GM04503 (cell line): ENCODE measurements around the gene CES5A.
"Not testable (repeated sequence)": the region's sequence is repeated elsewhere in the genome, so short reads cannot be mapped to it uniquely, and the experiment has no call there.

Experiments used
- DNase-seq: peaks from one replicate; pipeline ENCODE4 v3.0.0-alpha.2; 2012; ENCODE audit warnings: low read depth

The CES5A gene

DNA sequence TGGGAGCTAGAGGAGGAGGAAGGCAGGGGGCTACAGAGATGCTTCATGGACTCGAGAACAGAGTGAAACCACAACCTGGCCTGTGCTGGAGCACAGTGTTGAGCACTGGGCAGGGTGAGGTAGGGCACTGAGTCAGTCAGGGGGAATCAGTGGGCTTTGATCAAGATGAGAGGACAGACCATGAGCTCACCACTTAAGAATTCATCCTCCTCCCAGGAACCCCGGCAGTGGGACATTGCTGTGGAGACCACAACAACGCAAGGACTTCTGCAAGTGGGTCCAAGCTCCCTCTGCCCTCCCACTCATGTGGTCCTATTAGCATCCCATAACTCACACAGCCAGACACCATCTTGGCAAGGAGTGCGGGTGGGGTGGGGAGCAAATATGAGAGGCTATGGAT lies 1.7 kb upstream of the CES5A start:
- no peak for DNase-seq

DNA sequence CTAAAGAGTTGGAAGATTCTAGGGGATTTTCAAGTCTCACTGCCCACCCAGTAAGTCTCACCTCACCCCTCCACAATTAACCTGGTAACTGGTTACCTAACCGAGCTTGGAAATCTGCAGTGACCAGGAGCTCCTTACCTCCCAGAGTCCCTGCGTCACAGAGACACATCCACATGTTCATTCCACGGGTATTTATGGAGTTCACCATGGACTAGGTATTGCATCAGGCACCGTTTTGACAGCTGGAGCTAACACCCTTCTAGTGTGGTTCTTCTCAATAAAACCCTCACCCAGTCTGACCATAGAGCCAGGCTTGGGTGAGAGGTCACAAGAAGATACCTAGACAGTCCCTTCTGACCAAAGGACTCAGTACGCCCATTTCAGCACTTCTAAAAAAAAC lies 2.1 kb downstream of the CES5A start:
- no peak for DNase-seq

DNA sequence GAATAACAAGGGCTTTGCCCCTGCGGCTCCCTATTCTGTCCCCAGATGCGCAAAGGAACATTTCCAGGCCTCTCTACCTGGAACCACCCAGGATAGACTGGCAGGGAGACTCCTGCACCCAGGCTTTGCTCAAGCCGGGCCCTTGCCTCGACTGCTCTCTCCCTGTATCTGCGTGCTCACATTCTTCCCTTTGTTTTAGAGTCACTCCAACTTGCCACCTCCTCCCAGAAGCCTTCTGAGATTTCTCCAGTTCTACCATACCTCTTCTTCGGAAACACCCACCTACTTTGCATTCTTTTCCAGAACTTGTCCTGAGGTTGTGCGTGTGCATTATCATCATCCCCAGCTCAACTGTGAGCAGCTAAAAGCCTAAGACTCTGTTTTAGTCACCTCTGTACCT lies 3.0 kb downstream of the CES5A start:
- no peak for DNase-seq

DNA sequence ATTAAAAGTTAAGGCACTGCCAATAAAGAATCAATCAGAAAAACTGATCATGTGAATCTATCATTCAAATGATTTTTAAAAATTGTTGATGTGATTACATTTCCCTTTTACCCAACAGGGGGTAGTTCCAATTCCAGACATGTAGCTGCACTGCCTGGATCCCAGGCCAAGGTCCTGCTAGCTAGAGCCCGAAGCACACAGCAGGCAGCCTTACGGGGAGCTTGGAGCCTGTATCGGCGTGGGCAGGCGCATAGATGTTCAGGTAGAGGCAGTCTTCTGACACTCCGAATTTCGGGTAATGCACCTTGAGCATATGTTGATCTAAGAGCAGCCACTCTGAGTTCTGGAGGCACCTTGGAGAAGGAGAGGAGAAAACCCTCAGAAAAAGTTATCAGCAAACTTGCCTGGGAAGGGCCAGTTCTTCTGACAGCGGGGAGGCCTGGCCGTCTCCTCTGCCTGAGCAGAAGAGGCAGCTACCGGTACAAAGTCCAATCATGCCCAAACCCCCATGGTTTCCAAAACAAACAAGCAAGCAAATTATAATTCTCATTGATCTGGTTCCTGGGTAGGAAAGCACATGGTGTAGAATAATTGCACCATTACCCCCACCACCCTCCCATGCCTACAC lies 3.6 kb downstream of the CES5A start:
- no peak for DNase-seq

DNA sequence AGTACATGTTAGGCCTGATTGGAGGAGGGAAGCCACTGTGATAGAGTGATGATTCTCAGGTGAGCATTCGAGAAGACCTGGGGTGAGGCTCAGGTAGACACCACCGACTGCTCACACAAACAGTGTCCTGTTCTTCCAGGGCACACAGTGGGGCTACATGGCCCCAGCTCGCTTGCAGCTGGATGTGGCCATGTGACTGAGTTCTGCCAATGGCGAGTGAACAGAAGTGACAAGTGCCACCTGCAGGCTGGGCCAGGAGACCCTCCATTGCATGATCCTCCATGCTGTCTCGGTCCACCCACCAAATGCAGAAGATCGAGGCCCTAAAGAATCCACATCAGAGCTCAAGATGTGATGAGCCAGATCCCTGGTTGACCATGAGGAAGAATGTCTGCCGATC lies 6.2 kb downstream of the CES5A start:
- no peak for DNase-seq

DNA sequence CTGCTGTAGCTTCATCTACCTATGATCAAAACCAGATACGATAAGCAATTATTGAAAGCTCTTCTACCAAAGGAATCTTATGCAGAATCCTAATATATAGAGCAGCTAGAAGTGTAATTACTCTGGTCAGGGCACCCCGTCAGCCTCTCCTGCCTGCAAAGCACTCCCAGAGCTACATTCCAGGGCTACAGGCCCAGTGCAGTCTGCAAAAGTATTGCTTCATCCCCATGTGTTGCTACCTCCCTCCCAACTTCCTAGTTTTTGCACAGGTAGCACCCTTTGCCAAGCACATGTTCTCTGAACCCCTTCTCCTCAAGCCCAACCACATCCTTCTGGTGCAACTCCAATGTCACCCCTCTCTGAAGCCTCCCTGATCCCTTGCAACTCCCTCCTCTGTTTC lies 7.0 kb downstream of the CES5A start:
- DNase-seq = no peak

DNA sequence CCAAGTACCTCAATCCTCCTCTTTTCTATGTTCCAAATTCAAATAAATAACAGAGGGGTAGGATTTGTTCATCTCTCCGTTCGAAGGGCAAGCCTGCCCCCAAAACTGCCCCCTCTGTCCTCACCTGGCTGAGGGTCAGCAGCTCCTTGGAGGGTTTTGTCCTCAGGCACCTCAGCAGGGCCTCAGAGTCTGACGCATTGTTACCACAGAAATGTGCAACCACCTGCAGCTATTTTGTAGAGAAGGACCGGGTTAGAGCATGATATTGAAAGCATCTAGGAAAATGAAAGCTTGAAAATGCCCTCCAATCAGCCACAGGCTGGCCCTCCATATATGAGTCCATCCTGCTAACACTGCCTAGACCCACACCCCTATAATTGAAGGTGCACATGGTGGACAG lies 13.9 kb downstream of the CES5A start:
- no peak for DNase-seq

DNA sequence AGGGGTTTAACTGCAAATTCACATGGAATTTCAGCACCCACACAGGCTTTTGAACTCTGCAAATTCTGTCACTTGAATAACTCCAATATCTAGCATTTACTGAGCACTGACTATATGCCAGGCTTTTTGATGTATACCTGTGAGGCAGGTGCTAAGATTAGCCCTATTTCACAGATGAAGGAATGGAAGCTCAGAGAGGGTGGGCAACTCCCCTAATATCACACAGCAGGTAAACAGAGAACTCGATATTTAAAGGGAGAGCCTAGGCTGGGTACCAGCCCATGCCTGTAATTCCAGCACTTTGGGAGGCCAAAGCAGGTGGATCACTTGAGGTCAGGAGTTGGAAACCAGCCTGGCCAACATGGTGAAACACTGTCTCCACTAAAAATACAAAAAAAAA lies 17.5 kb downstream of the CES5A start:
- DNase-seq = not testable (repeated sequence)

DNA sequence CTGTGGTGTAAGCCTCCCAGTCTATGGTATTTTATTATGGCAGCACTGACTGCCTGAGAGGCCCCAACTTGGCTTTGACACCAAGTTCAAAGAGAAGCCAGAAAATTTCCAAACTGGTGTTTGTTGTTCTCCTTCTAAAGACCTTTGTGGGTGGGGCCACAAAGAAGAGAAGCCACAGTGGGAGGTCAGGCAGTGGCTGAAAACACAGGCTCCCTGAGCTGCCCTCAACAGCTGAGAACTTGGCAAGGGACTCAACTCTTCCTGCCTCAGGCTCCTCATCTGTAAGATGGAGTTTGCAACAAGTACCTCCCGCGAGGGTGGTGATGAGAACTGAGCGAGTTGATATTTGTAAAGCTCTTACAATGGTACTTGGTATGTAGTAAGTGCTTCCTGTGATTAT lies 18.2 kb downstream of the CES5A start:
- DNase-seq = no peak

DNA sequence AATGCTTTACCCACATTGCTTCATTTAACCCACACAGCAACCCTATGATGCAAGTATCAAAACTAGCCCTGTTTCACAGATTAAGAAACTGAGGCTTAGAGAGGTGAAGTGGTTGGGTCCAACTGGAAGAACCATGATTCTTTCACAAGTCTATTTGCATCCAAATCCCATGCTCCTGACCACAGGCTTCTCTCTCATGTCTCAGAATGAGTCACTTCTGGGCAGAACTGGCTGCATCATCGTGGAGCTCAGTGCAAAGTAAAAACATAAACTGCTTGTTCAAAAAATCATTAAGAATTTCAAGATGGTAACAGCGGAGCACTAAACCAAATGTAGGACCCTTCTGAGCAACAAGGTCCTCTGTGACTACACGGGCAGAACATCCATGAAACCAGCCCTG lies 22.1 kb downstream of the CES5A start:
- DNase-seq = peak; percentile 9

DNA sequence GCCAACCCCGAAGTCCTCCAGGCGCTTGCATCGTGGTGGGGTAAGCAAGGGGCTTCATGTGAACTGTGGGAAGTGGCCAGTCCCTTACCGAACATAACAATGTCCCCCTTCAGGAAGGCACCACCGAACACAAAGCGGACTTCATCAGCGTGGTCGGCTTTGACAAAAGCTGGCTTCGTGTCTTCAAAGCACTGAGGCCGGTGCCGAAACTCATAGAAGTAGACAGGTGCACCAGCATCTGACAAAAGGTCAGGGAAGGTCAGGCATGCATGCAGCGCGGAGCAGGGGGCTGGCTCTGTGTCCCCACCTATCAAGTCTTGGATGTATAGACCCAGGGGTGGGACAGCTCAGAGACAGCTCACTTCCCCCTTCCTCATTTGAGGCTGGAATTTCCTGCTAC lies 25.6 kb downstream of the CES5A start:
- no peak for DNase-seq

DNA sequence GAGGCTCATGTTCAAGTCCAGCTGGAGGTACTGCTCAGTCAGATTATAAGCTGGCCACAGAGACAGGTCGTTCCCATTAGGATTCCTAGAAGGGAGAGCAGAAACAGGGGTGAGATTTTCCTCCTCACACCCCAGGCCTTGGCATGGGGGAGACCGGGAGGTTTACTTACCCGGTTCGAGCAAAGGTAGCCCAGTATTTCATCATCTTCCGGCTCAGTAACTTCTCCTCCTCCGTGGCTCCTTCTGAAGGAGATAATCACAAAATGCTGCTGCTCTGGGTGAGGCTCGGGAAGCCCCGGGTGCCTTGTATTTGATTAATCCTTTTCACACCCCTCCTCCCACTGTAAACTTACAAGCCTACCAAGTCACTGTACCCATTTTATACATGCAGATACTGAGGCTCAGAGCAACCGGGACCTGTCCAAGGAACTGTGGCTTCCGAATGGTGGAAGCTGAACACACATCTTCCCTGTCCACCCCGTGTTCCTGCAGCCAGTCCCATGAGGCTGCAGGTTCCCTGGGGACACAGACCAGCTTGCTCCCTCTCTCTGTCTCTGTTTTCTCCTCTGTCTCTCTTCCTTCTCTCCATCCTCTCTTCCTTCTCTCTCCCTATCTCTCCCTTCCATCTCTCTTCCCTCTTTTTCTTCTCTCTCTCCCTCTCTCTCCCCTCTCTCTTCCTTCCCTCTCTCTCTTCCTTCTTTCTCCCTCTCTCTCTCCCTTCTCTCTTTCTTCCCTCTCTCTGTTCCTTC lies 28.4 kb downstream of the CES5A start:
- no peak for DNase-seq

DNA sequence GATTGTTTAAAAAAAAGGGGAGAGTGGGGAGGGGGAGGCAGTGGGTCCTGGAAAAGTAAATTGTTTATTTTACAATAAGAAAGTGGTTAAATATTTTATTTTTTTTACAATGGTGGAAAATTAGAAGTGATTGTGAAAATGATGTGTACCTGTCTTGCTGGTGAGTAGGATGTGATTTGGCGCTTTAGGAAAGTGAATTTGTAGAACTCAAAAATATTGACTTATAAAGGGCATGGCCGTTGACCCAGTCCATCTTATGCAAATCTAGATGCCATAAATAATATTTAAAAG lies 32.1 kb downstream of the CES5A start:
- no peak for DNase-seq

DNA sequence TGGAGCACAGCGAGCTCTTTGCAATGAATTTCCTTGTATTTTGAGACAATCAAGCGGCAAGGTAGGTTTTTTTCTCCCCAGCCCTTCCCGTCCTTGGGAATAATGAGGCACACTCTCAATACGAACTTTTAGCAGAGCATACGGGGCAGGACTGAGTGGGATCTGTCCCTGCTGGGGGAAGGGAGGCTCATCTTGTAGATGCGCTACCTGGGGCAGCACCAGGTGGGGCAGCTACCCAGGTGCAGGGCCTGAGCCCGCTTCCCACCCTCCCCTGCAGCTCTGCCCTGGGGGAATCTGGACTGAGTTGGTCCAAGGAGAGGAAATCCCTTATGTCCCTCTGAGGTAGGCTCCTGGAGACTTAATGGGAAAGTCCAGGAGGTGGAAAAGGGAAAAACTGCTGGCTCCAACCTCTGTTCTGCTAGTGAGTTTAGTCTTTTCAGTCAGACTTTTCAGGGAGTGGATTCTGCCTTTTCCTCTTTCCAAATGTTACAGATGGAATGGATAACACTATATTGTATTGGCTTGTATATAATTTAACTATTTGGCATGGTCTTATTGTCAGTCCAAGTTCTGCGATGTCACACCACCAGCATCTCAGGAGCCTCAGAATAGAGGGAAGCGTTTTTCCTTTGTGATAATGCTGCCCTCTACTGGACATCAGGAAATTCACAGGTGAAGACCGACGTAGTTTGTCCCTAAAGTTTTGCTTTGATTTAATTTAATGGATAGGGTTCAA lies 32.6 kb downstream of the CES5A start:
- no peak for DNase-seq

DNA sequence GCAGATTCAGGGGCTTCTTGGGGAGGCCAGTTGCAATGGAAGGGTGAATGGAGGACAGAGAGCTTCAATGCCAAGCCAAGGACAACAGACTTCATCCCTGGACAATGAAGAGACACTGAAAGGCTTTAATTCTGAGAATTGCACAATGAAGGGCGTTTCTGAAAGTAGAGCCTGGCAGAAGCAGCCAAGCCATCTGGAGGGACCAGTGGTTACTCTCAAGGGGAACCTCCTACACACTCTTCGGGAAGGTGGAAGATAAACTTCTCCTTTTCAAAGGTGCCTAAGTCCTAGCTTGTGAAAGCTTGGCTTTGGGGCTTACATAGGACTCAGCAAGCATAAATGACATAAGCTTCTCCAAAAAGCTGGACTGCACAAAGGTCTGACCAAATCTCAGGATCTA lies 36.1 kb downstream of the CES5A start:
- DNase-seq = no peak

DNA sequence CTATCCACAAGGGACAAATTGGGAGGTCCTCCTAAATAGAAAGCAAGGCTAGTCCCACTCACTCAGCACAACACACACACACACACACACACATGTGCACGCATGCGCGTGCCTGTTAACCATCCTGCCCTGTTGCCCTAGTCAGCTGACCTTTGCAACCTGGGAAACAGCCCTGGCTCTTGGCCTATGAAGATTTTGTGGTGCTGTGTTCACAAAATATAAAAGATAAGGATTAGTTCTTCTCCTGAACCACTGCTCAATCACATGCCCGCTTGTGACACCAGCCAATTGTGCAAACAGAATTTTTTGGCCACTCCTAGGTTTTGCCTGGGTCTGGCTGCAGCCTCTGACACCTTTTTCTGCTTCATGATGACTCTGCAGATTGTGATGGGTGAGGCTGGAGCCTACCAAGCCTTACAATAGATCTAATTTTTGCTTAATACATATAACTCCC lies 39.0 kb downstream of the CES5A start:
- no peak for DNase-seq

DNA sequence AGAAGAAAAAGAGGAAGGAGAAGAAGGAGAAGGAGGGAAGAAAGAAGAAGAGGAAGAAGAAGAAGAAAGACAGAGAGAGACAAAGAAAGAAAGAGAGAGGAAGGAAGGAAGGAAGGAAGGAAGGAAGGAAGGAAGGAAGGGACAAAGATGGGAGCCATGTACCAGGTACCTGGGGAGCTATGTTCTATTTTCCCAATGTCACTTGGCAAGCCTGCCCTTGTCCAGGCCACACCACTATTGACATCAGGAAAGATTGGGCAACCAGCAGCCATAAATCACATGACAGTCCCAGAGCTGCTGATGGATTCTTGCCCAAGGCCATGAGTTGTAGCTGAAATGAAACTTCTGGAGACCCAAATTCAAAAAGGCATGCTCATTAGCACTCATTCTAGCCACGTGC lies 39.6 kb downstream of the CES5A start:
- no peak for DNase-seq

DNA sequence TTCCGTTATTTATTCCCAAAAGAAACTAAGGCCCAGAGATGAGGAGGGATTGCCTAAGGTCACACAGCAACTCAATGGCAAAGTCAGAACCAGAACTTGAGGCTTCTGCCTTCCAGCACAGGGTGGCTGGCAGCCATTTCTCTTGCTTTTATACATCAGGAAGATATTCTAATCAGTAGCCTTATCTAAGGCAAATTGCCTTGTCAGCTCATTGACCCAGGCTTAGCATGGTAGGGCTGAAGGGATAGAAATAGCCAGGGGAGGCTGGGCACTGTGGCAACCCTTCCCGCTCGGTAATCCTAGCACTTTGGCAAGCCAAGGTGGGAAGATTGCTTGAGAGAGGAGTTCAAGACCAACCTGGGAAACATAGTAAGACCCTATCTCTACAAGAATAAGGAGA lies 40.0 kb downstream of the CES5A start:
- DNase-seq = not testable (repeated sequence)

DNA sequence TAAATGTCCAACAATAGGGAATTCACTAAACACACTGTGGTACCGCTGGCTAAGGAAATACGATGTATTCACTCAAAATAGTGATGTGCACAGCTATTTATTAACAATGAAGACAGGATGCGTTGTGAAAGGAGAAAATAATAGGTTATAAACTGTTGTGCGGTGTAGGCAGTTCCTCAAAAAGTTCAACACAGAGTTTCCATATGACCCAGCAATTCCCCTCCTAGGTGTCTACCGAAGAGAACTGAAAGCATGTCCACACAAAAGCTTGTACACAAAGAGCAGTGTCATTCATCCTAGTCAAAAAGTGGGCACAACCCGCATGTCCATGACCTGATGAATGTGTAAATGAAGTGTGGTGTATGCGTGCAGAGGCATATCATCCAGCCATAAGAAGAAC lies 41.1 kb downstream of the CES5A start:
- DNase-seq = no peak

DNA sequence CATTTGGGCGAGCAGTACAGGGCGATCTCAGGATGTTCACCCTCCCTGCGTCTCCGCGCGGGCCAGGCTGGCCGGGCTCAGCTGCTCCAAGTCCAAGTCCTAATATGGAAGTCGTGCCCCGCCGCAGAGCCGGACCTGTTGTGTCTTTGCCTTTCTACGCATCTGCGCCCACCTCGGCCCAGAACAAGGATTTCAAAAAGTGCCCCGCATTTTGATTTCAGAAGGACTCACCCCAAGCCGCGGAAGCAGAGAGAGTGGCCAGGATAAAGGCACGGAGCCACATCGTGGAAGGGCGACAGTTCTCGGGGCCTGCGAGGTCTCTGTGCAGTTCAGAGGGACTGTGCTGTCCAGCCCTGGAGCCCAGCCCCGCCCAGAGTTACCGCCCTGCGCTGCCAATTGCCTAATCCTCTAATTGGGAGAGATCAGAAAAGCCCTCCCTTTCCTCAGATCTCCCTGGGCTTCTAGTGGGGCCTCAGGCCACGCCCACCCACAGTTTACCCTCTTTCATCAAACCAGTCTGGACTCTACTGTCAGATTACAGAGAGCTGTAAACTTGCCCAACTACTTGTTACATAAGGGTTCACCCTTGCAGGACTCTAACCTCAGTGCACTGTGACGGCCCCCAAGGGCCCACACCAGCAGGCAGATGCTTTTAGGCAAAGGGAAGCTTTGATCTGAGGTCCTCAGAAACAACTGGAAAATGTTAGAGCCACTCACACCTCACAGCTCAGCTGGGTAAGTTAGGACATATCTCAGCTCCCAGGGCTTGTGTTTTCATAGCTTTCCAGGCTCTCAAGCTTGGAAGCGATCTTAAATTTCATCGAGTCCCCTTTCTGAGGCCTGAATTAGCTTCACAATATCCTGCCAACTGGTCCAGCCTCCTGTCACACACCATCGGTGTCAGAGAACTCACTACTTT lies 42.1 kb downstream of the CES5A start, which contains the start of gene CES1:
CES1 (minus strand) TSS at position 324 of the 919 bp plus-strand sequence; CDS start at position 283, 41 bp downstream.
- no peak for DNase-seq

DNA sequence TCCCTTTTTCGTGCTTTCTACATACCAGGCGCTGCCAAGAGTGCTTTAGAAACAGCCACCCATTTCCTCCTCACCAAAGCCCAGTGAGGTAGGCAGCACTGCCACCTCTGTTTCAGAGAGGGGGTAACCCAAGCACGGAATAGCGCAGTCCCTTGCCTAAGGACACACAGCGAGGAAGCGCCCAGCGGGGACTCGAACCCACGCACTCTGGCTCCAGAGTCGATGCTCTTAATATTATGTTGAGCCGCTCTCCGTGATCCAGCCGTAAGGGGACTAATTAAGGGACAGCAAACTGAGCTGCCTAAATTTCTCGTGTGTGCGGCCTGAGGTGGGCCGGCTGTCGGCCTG lies 42.8 kb downstream of the CES5A start:
- no peak for DNase-seq

DNA sequence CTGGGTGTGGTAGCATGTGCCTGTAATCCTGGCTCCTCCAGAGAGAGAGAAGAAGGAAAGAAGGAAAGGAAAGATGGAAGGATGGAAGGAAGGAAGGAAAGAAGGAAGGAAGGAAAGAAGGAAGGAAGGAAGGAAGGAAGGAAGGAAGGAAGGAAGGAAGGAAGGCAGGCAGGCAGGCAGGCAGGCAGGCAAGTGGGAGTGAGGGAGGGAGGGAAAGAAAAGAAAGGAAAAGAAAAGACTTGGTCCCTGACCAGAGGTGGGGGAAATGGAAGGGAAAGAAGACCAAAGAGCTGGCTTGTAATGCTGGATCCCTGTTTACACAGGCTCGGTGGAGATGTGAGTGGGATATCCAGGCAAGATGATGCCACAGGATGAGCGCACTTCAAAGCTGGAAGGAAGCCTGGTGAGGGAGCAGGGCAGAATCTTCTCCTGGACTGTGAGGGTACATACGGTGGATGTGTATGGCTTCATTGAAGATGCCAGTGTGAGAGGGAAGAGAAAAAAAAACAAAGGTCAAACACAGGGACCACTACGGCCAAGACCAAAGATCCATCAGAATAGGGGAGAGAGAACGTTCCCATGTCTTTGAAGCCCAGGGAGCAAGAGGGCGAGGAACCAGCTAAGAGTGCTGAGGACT lies 44.4 kb downstream of the CES5A start:
- no peak for DNase-seq
